Breast epithelium (tissue), 3 donors: ENCODE measurements around the gene MACROD2.

Experiments
- CTCF ChIP-seq, 3 donors: fragments of 450-650 bp; IDR thresholded peaks; one replicate each; pipeline ENCODE4 v1.5.1; 2016 to 2017; ENCODE audit warnings: antibody characterized with exemption in 3 of 3, mild to moderate bottlenecking in 3 of 3, moderate library complexity in 3 of 3
- POLR2A ChIP-seq: fragments of 450-650 bp; IDR thresholded peaks from one replicate; pipeline ENCODE4 v1.6.1; 2016; ENCODE audit warnings: antibody characterized with exemption, mild to moderate bottlenecking, moderate library complexity
- POLR2AphosphoS5 ChIP-seq, 3 donors: sonication (generic); formaldehyde crosslinking; IDR thresholded peaks; one replicate each; pipeline ENCODE4 v1.6.1; 2017; ENCODE audit warnings: antibody characterized with exemption in 3 of 3

- no peak for TF ChIP-seq POLR2A
- no peak for TF ChIP-seq CTCF (IDR thresholded peaks at IDR 0.05)
- no peak for TF ChIP-seq POLR2AphosphoS5 (IDR thresholded peaks at IDR 0.05)
These were observed 1208.9 kb downstream of the MACROD2 start for GRCh38 chr20:15204234-15204633.
